HepG2 (cell line): ENCODE results near the gene IAPP. TPM values are rescaled to one million over a fixed set of nuclear protein-coding genes. Genes with fewer than 3 reads are reported as not detected.

ENCODE experiments used
- ATAC-seq: fragments of 200-7000 bp; cut with Tn5 transposase; 3 replicates; pipeline ENCODE4 v1.9.1; 2020; ENCODE audit warnings: mild to moderate bottlenecking, moderate library complexity
- BruUV-seq: library from RNA; stranded (reverse); fragments of 400-500 nt; replicated peaks from 2 replicates; lab custom pipeline; 2021; lab: Mats Ljungman, UMichigan
- CTCF ChIA-PET: fragments of 300-600 bp; formaldehyde crosslinking; extraction: SDS; loops from one replicate; lab custom pipeline; 2021; ENCODE audit warnings: low total read pairs, inconsistent platforms, low intra/inter-chr PET ratio; lab: Yijun Ruan, JAX
- POLR2A ChIA-PET: fragments of 350-600 bp; sonication (Branson Sonifier 250); formaldehyde crosslinking; loops from one replicate; lab custom pipeline; 2020; ENCODE audit warnings: antibody characterized with exemption, inconsistent platforms; lab: Yijun Ruan, JAX
- DNase-seq: peaks from one replicate; pipeline ENCODE4 v3.0.0-alpha.2; 2015; ENCODE audit warnings: low spot score
- FAIRE-seq: peaks from 3 replicates; lab custom pipeline; 2011; peaks lifted over from hg19 to GRCh38; lab: Jason Lieb, UNC
- H2AFZ ChIP-seq: one replicate; pipeline ENCODE4 v1.6.1; 2011; ENCODE audit warnings: low read length, inconsistent platforms
- H3K27ac ChIP-seq: fragments of 300-600 bp; 3 replicates; pipeline ENCODE4 v1.8.0; 2011; ENCODE audit warnings: mixed run types, mild to moderate bottlenecking, mixed read lengths, low read length, inconsistent platforms; ENCODE audit not compliant: insufficient read depth; ENCODE audit errors: extremely low read length
- H3K27me3 ChIP-seq, 2 experiments: fragments of 200-600 bp in 1 of 2; 2 replicates in 1 of 2; 3 replicates in 1 of 2; pipeline versions ENCODE4 v1.6.0 to v1.8.0; 2011; ENCODE audit warnings: low read length in 2 of 2, mild to moderate bottlenecking in 2 of 2, moderate library complexity in 2 of 2, inconsistent platforms in 1 of 2; ENCODE audit not compliant: insufficient read depth in 2 of 2, control insufficient read depth in 1 of 2
- H3K36me3 ChIP-seq, 2 experiments: fragments of 200-600 bp in 1 of 2; replicated peaks in 1 of 2; 2 replicates in 1 of 2; 3 replicates in 1 of 2; pipeline versions ENCODE4 v1.5.1 to v1.8.0; 2011; ENCODE audit warnings: low read length in 2 of 2, inconsistent platforms in 1 of 2; ENCODE audit not compliant: insufficient read depth in 2 of 2, control insufficient read depth in 1 of 2
- H3K4me1 ChIP-seq: 2 replicates; pipeline ENCODE4 v1.5.1; 2012; ENCODE audit warnings: low read length, inconsistent platforms; ENCODE audit not compliant: insufficient read depth
- H3K4me2 ChIP-seq: 2 replicates; pipeline ENCODE4 v1.6.0; 2011; ENCODE audit warnings: low read depth, low read length, inconsistent platforms
- H3K4me3 ChIP-seq, 3 experiments: fragments of 200-600 bp in 1 of 3; sonication (generic), shearing (Covaris generic) in 1 of 3; replicated peaks in 1 of 3; 2 replicates each; pipeline ENCODE4 v1.5.1; 2011 to 2016; ENCODE audit warnings: low read length in 3 of 3, inconsistent platforms in 2 of 3, low read depth in 2 of 3, mild to moderate bottlenecking in 2 of 3, control low read depth in 1 of 3, mixed read lengths in 1 of 3; ENCODE audit not compliant: insufficient read depth in 1 of 3
- H3K79me2 ChIP-seq: one replicate; pipeline ENCODE4 v1.6.1; 2011; ENCODE audit warnings: low read length, inconsistent platforms; ENCODE audit not compliant: insufficient read depth
- H3K9ac ChIP-seq: 2 replicates; pipeline ENCODE4 v1.6.0; 2011; ENCODE audit warnings: mild to moderate bottlenecking, low read depth, low read length, inconsistent platforms; ENCODE audit not compliant: insufficient read depth
- H3K9me3 ChIP-seq: 2 replicates; pipeline ENCODE4 v1.5.1; 2012; ENCODE audit warnings: mild to moderate bottlenecking, low read length
- H4K20me1 ChIP-seq: 2 replicates; pipeline ENCODE4 v1.6.0; 2011; ENCODE audit warnings: inconsistent platforms, mild to moderate bottlenecking, low read length, moderate library complexity; ENCODE audit not compliant: insufficient read depth
- RXRA ChIP-seq: sonication (generic); formaldehyde crosslinking; IDR thresholded peaks from 2 replicates; pipeline ENCODE4 v1.5.1; 2020; ENCODE audit warnings: missing genetic modification reagents
- UBTF ChIP-seq: sonication (generic); formaldehyde crosslinking; IDR thresholded peaks from 2 replicates; pipeline ENCODE4 v1.4.0; 2020; ENCODE audit warnings: mild to moderate bottlenecking, missing genetic modification reagents
- ZNF224 ChIP-seq: sonication (generic); formaldehyde crosslinking; IDR thresholded peaks from 2 replicates; pipeline ENCODE4 v1.5.0; 2020; ENCODE audit warnings: mild to moderate bottlenecking, missing genetic modification reagents
- WGBS: methylation state at CpG from one replicate; pipeline ENCODE4 v1.1.6; 2017; ENCODE audit warnings: low lambda C conversion rate; 5-methylcytosine and 5-hydroxymethylcytosine counted together
- in situ Hi-C: cut with HindIII; loops from 2 replicates; pipeline ENCODE4 v1.10.0; 2017; ENCODE audit warnings: low pct_unique_long_range_greater_than_20kb; ENCODE audit not compliant: extremely low pct_ligation_motif_present
- intact Hi-C: fragments of 100-400 bp; cut with micrococcal nuclease; formaldehyde crosslinking; loops from one replicate; pipeline ENCODE4 v1.10.0; 2022; ENCODE audit not compliant: unreplicated experiment
- polyA plus RNA-seq, 8 experiments: library from polyadenylated mRNA; depleted of rRNA in 3 of 8; stranded (reverse) in 7 of 8; unstranded in 1 of 8; fragments of >200 nt; fragmentation: Illumina TruSeq in 4 of 8; extraction: Trizol in 4 of 8; gene quantifications; 2 replicates each; pipeline versions ENCODE4 v1.2.1 to v1.2.3, GENCODE V29; 2011 to 2016; ENCODE audit warnings: low read depth in 4 of 8, missing spikeins in 1 of 8, mixed read lengths in 1 of 8; ENCODE audit not compliant: insufficient read depth in 1 of 8
- total RNA-seq, 5 experiments: library from RNA; depleted of rRNA; stranded (reverse); fragments of >200 nt; fragmentation: Illumina TruSeq; extraction: Trizol; gene quantifications; 2 replicates each; pipeline ENCODE4 v1.2.3, GENCODE V29; 2016; ENCODE audit warnings: low read depth in 1 of 5

The IAPP gene
- total and polyA plus RNA-seq, 2 of the 13 experiments (the other 11 are each of a cell fraction or from before 2014, with no cell fraction given): not detected

- DNase-seq: no peak
- Histone ChIP-seq H3K9me3 (peaks cover 23% of the 10 kb centered on the region), H4K20me1 (no peaks in the 10 kb centered on the region), H3K36me3 (no peaks in the 10 kb centered on the region), H3K4me2 (no peak overlapping the region), H3K79me2 (no peaks in the 10 kb centered on the region), H3K9ac (no peak overlapping the region), H3K27ac (no peak overlapping the region), H3K4me3 (no peak overlapping the region), H3K27me3 (no peaks in the 10 kb centered on the region), H3K4me1 (no peaks in the 10 kb centered on the region), H2AFZ (no peak overlapping the region)
- FAIRE-seq: no peak
- intact Hi-C loops: no loop called here
- in situ Hi-C loops: loop anchor here (25.0 kb wide), 1 partner anchor 364 kb away; no protein-coding TSS in a partner anchor
- 3% methylated on average over 2 of the region's 2 CpGs for WGBS
- no peak for ATAC-seq
- ChIA-PET CTCF (no interaction called here), POLR2A (no interaction called here)
- BruUV-seq: no TSS peak
- TF ChIP-seq RXRA (no peak), UBTF (CRISPR knock-in tag) (no peak)
Measured at GRCh38 chr12:21323736-21324135, 49.0 kb upstream of the IAPP start.

GRCh38 chr12:21324551-21324950 is 48.2 kb upstream of the IAPP start:
- CTCF ChIA-PET: no interaction called here
- H3K4me3 ChIP-seq: no peak overlapping the region
- H3K4me2 ChIP-seq: no peak overlapping the region
- intact Hi-C loops: no loop called here
- in situ Hi-C loops: loop anchor here (25.0 kb wide), 1 partner anchor 363 kb away; no protein-coding TSS in a partner anchor
- FAIRE-seq (no peak), ATAC-seq (no peak), DNase-seq (no peak)
- no peak overlapping the region for H2AFZ ChIP-seq
- peaks cover 30% of the 10 kb centered on the region for H3K9me3 ChIP-seq
- TF ChIP-seq ZNF224 (CRISPR knock-in tag): no peak
- no peak overlapping the region for H3K27ac ChIP-seq
- no TSS peak for BruUV-seq
- POLR2A ChIA-PET: no interaction called here
- H3K79me2 ChIP-seq: no peaks in the 10 kb centered on the region
- no peak overlapping the region for H3K9ac ChIP-seq
- no peaks in the 10 kb centered on the region for H4K20me1 ChIP-seq
- no peaks in the 10 kb centered on the region for H3K4me1 ChIP-seq
- WGBS: 3% methylated on average over 1 of the region's 1 CpG
- H3K27me3 ChIP-seq: no peaks in the 10 kb centered on the region
- no peaks in the 10 kb centered on the region for H3K36me3 ChIP-seq
